Naive thymus-derived CD4-positive, alpha-beta T cell (primary cell): Measurements from ENCODE around the gene THBS1. TPM values are rescaled to one million over a fixed set of nuclear protein-coding genes. Genes with fewer than 3 reads are reported as not detected.

Source experiments
- ATAC-seq: fragments of 150-1000 bp; cut with Tn5 transposase; 2 replicates; pipeline ENCODE4 v1.10.0; 2021; ENCODE audit warnings: mild to moderate bottlenecking, moderate library complexity
- CTCF ChIA-PET: fragments of 350-600 bp; sonication (Branson Sonifier 250); formaldehyde crosslinking; loops from one replicate; lab custom pipeline; 2021; ENCODE audit warnings: antibody characterized with exemption; lab: Charles Lee
- POLR2A ChIA-PET: fragments of 350-600 bp; sonication (Branson Sonifier 250); formaldehyde crosslinking; loops from one replicate; lab custom pipeline; 2021; ENCODE audit warnings: antibody characterized with exemption, inconsistent platforms; lab: Charles Lee
- DNase-seq, 9 donors: peaks; one replicate each; pipeline versions ENCODE4 v3.0.0 to v3.0.0-alpha.2; 2020 to 2022; ENCODE audit warnings: mixed read lengths in 1 of 9
- H3K27ac ChIP-seq: one replicate; pipeline ENCODE4 v1.7.0; 2013; ENCODE audit warnings: mild to moderate bottlenecking, low read depth, low read length, moderate library complexity
- H3K27me3 ChIP-seq, 2 donors: one replicate each; pipeline ENCODE4 v1.7.0; 2013; ENCODE audit warnings: low read length in 2 of 2, mild to moderate bottlenecking in 2 of 2, moderate library complexity in 2 of 2; ENCODE audit not compliant: control insufficient read depth in 2 of 2, insufficient read depth in 2 of 2
- H3K36me3 ChIP-seq, 3 experiments: 1 replicate in 2 of 3; 2 replicates in 1 of 3; pipeline ENCODE4 v1.7.0; 2013; ENCODE audit warnings: low read length in 3 of 3, mild to moderate bottlenecking in 3 of 3, moderate library complexity in 1 of 3; ENCODE audit not compliant: insufficient read depth in 3 of 3, control insufficient read depth in 2 of 3
- H3K4me1 ChIP-seq, 2 donors: one replicate each; pipeline ENCODE4 v1.7.0; 2013; ENCODE audit warnings: low read length in 2 of 2, mild to moderate bottlenecking in 2 of 2, moderate library complexity in 1 of 2; ENCODE audit not compliant: control insufficient read depth in 2 of 2, insufficient read depth in 2 of 2
- H3K4me3 ChIP-seq: 2 replicates; pipeline ENCODE4 v1.7.0; 2013; ENCODE audit warnings: mild to moderate bottlenecking, low read length
- H3K9me3 ChIP-seq, 3 experiments: 1 replicate in 2 of 3; 2 replicates in 1 of 3; pipeline ENCODE4 v1.7.0; 2013; ENCODE audit warnings: low read length in 3 of 3; ENCODE audit not compliant: control insufficient read depth in 2 of 3
- H3K27ac Mint-ChIP-seq, 9 donors: one replicate each; pipeline ENCODE4 v1.8.0; 2020 to 2022; ENCODE audit warnings: mixed read lengths in 9 of 9, mild to moderate bottlenecking in 8 of 9, moderate library complexity in 5 of 9, inconsistent platforms in 2 of 9
- H3K27me3 Mint-ChIP-seq, 5 donors: one replicate each; pipeline ENCODE4 v1.8.0; 2021 to 2022; ENCODE audit warnings: mixed read lengths in 5 of 5, mild to moderate bottlenecking in 1 of 5
- H3K36me3 Mint-ChIP-seq, 5 donors: one replicate each; pipeline ENCODE4 v1.8.0; 2020 to 2022; ENCODE audit warnings: mixed read lengths in 5 of 5, mild to moderate bottlenecking in 3 of 5, inconsistent platforms in 1 of 5
- H3K4me1 Mint-ChIP-seq, 7 donors: one replicate each; pipeline ENCODE4 v1.8.0; 2020 to 2022; ENCODE audit warnings: mixed read lengths in 7 of 7, mild to moderate bottlenecking in 3 of 7, inconsistent platforms in 1 of 7
- H3K4me3 Mint-ChIP-seq, 10 donors: one replicate each; pipeline ENCODE4 v1.8.0; 2020 to 2022; ENCODE audit warnings: mild to moderate bottlenecking in 10 of 10, mixed read lengths in 10 of 10, moderate library complexity in 6 of 10, inconsistent platforms in 2 of 10
- H3K9me3 Mint-ChIP-seq, 11 donors: one replicate each; pipeline ENCODE4 v1.8.0; 2020 to 2022; ENCODE audit warnings: mixed read lengths in 11 of 11, mild to moderate bottlenecking in 4 of 11, inconsistent platforms in 1 of 11, moderate library complexity in 1 of 11
- intact Hi-C, 2 donors: fragments of 100-400 bp; cut with micrococcal nuclease; formaldehyde crosslinking; loops; one replicate each; pipeline ENCODE4 v1.15.1; 2023
- polyA plus RNA-seq, 2 donors: library from polyadenylated mRNA; unstranded; fragments of 300-500 nt; fragmentation: Illumina TruSeq; gene quantifications; one replicate each; pipeline ENCODE4 v1.2.3, GENCODE V29; 2021
- total RNA-seq, 6 experiments: library from RNA in 5 of 6; stranded (reverse) in 5 of 6; gene quantifications; 1 replicate in 5 of 6; 2 replicates in 1 of 6; pipeline ENCODE4 v1.2.3 and lab custom pipeline; 2021 to 2026

Gene THBS1
- total and polyA plus RNA-seq, 7 experiments from 2014 or later = 1.3 to 68.4 (median 8.5) TPM; not detected in 2

- Mint-ChIP-seq H3K27ac (no peak overlapping the region), H3K4me3 (no peak overlapping the region), H3K9me3 (peaks cover 7 to 50% (median 25%) of the 10 kb centered on the region in 11 donors), H3K4me1 (peaks cover 0 to 9% (median 0%) of the 10 kb centered on the region in 7 donors), H3K36me3 (peaks cover 0 to 37% (median 4%) of the 10 kb centered on the region in 5 donors), H3K27me3 (peaks cover 6 to 22% (median 9%) of the 10 kb centered on the region in 5 donors)
- H3K4me1 ChIP-seq = peaks cover 0 to 5% of the 10 kb centered on the region in 2 donors
- no peak overlapping the region for H3K27ac ChIP-seq
- no peaks in the 10 kb centered on the region for H3K27me3 ChIP-seq
- ATAC-seq (no peak), DNase-seq (no peak)
- CTCF ChIA-PET = no interaction called here
- no peaks in the 10 kb centered on the region for H3K36me3 ChIP-seq
- intact Hi-C loops = no loop called here
- POLR2A ChIA-PET = no interaction called here
- no peak overlapping the region for H3K4me3 ChIP-seq
- peaks cover 0 to 25% (median 0%) of the 10 kb centered on the region in 3 experiments for H3K9me3 ChIP-seq
These were observed 28.5 kb downstream of the THBS1 start for GRCh38 chr15:39609166-39609916.

DNA sequence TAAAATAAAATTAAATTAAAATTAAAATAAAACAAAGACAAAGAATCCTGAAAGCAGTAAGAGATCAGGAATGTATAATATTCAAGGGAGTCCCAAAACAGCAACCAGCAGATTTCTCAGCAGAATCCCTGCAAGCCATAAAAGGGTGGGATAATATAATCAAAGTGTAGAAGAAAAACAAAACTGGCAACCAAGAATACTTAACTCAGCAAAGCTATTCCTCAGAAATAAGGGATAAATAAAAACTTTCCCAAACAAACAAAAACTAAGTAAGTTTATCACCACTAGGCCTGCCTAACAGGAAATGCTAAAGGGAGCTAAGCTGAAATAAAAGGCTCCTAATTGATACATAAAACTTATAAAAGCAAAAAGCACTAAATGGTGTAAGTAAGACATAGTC, 29.8 kb downstream of the THBS1 start:
- peaks cover 0 to 5% of the 10 kb centered on the region in 2 donors for H3K4me1 ChIP-seq
- DNase-seq (no peak), ATAC-seq (no peak)
- peaks cover 0 to 25% (median 0%) of the 10 kb centered on the region in 3 experiments for H3K9me3 ChIP-seq
- Mint-ChIP-seq H3K4me3 (no peak overlapping the region), H3K4me1 (peaks cover 0 to 9% (median 0%) of the 10 kb centered on the region in 7 donors), H3K9me3 (peaks cover 7 to 50% (median 29%) of the 10 kb centered on the region in 11 donors), H3K36me3 (peaks cover 0 to 38% (median 4%) of the 10 kb centered on the region in 5 donors), H3K27ac (no peak overlapping the region), H3K27me3 (peaks cover 6 to 27% (median 9%) of the 10 kb centered on the region in 5 donors)
- intact Hi-C loops = no loop called here
- CTCF ChIA-PET = interaction anchor here (0.9 kb wide), 1 partner anchor 28 kb away, joined by 3 read pairs; no protein-coding TSS in a partner anchor
- H3K36me3 ChIP-seq = no peaks in the 10 kb centered on the region
- no peaks in the 10 kb centered on the region for H3K27me3 ChIP-seq
- POLR2A ChIA-PET = no interaction called here
- no peak overlapping the region for H3K27ac ChIP-seq
- no peak overlapping the region for H3K4me3 ChIP-seq

DNA sequence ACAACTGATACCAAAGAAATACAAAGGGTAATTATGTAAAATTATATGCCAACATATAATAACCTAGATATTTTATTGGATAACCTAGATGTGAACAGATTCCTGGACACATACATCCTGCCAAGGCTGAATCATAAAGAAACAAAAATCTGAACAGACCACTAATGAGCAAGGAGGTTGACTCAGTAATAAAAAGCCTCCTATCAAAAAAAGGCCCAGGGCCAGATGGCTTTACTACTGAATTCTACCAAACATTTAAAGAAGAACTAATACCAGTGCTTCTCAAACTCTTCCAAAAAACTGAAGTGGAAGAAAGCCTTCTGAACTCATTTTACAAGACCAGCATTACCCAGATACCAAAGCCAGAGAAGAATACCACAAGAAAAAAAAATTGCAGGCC, 32.4 kb downstream of the THBS1 start:
- Histone ChIP-seq H3K4me1 (peaks cover 0 to 5% of the 10 kb centered on the region in 2 donors), H3K27me3 (no peaks in the 10 kb centered on the region), H3K4me3 (no peak overlapping the region), H3K9me3 (peaks cover 0 to 25% (median 0%) of the 10 kb centered on the region in 3 experiments), H3K27ac (no peak overlapping the region), H3K36me3 (no peaks in the 10 kb centered on the region)
- CTCF ChIA-PET = no interaction called here
- Mint-ChIP-seq H3K36me3 (peaks cover 0 to 42% (median 4%) of the 10 kb centered on the region in 5 donors), H3K27me3 (peaks cover 0 to 25% (median 0%) of the 10 kb centered on the region in 5 donors), H3K9me3 (peaks cover 7 to 46% (median 28%) of the 10 kb centered on the region in 11 donors), H3K4me1 (peaks cover 0 to 10% (median 0%) of the 10 kb centered on the region in 7 donors), H3K4me3 (no peak overlapping the region), H3K27ac (no peak overlapping the region)
- intact Hi-C loops = no loop called here
- DNase-seq (no peak), ATAC-seq (no peak)
- POLR2A ChIA-PET = no interaction called here

GRCh38 chr15:39613861-39614260, 33.0 kb downstream of the THBS1 start:
- Histone ChIP-seq H3K4me1 (peaks cover 0 to 2% of the 10 kb centered on the region in 2 donors), H3K4me3 (no peak overlapping the region), H3K27me3 (no peaks in the 10 kb centered on the region), H3K9me3 (peaks cover 0 to 23% (median 0%) of the 10 kb centered on the region in 3 experiments), H3K27ac (no peak overlapping the region), H3K36me3 (no peaks in the 10 kb centered on the region)
- H3K4me1 Mint-ChIP-seq = peaks cover 0 to 5% (median 0%) of the 10 kb centered on the region in 7 donors
- POLR2A ChIA-PET = no interaction called here
- DNase-seq = no peak
- H3K36me3 Mint-ChIP-seq = peaks cover 0 to 38% (median 4%) of the 10 kb centered on the region in 5 donors
- ATAC-seq = no peak
- H3K4me3 Mint-ChIP-seq = no peak overlapping the region
- CTCF ChIA-PET = no interaction called here
- no peak overlapping the region for H3K27ac Mint-ChIP-seq
- peaks cover 0 to 26% (median 0%) of the 10 kb centered on the region in 5 donors for H3K27me3 Mint-ChIP-seq
- intact Hi-C loops = no loop called here
- peaks cover 7 to 41% (median 24%) of the 10 kb centered on the region in 11 donors for H3K9me3 Mint-ChIP-seq

DNA sequence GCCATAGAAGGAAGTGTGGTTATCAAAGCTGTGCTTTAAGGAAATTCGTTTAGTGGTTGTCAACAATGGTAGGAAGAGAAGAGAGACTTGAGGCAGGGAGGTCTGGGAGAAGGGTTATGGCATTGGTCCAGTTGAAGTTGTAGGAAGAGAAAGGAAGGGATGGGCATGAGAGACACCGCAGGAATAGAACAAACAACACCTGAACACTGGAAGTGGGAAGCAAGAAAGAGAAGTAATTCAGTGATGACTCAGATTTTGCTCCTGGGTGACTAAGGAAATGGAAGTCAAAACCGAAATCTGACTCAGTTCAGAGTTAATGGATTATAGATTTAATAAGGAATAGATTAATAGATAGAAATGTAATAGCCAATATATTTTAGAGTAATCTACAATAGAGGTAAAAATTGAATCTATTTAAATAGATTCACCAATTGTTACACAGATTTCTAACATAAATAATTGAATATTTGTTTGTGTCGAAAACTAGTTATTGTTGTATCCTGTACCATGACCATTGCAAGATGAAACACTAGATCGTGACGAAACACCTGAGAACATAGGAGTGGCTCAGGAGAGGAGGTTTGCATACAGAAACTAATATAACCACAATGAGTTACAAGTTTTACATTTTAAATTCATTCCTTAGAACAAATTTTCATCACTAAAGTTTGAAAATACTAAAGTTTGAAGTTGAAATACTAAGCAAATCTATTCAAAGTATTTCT, 36.0 kb downstream of the THBS1 start:
- DNase-seq (no peak), ATAC-seq (no peak)
- CTCF ChIA-PET = no interaction called here
- H3K4me1 Mint-ChIP-seq = peaks cover 0 to 8% (median 0%) of the 10 kb centered on the region in 7 donors
- H3K4me3 ChIP-seq = no peak overlapping the region
- H3K36me3 ChIP-seq = no peaks in the 10 kb centered on the region
- no peak overlapping the region for H3K27ac ChIP-seq
- no peaks in the 10 kb centered on the region for H3K9me3 ChIP-seq
- H3K27me3 Mint-ChIP-seq = peaks cover 0 to 31% (median 3%) of the 10 kb centered on the region in 5 donors
- no peak overlapping the region for H3K4me3 Mint-ChIP-seq
- no peaks in the 10 kb centered on the region for H3K27me3 ChIP-seq
- peaks cover 0 to 31% (median 3%) of the 10 kb centered on the region in 5 donors for H3K36me3 Mint-ChIP-seq
- H3K9me3 Mint-ChIP-seq = peaks cover 0 to 20% (median 12%) of the 10 kb centered on the region in 11 donors
- no peak overlapping the region for H3K27ac Mint-ChIP-seq
- POLR2A ChIA-PET = no interaction called here
- peaks cover 0 to 3% of the 10 kb centered on the region in 2 donors for H3K4me1 ChIP-seq
- intact Hi-C loops = no loop called here

- Histone ChIP-seq H3K4me3 (no peak overlapping the region), H3K27me3 (no peaks in the 10 kb centered on the region), H3K36me3 (no peaks in the 10 kb centered on the region), H3K9me3 (no peaks in the 10 kb centered on the region), H3K4me1 (peaks cover 0 to 16% of the 10 kb centered on the region in 2 donors), H3K27ac (no peak overlapping the region)
- intact Hi-C loops = no loop called here
- H3K4me1 Mint-ChIP-seq = peaks cover 0 to 22% (median 0%) of the 10 kb centered on the region in 7 donors
- CTCF ChIA-PET = no interaction called here
- DNase-seq = no peak
- peaks cover 0 to 32% (median 3%) of the 10 kb centered on the region in 5 donors for H3K36me3 Mint-ChIP-seq
- no peak overlapping the region for H3K27ac Mint-ChIP-seq
- POLR2A ChIA-PET = no interaction called here
- H3K4me3 Mint-ChIP-seq = no peak overlapping the region
- ATAC-seq = no peak
- peaks cover 0 to 24% (median 3%) of the 10 kb centered on the region in 5 donors for H3K27me3 Mint-ChIP-seq
- H3K9me3 Mint-ChIP-seq = peaks cover 0 to 20% (median 6%) of the 10 kb centered on the region in 11 donors
These were observed 37.4 kb downstream of the THBS1 start for GRCh38 chr15:39618063-39618823.
